Measurements from ENCODE around the gene ARID1A.
"Not testable (repeated sequence)": the region's sequence is repeated elsewhere in the genome, so short reads cannot be mapped to it uniquely, and the experiment has no call there.

Gene ARID1A

DNA sequence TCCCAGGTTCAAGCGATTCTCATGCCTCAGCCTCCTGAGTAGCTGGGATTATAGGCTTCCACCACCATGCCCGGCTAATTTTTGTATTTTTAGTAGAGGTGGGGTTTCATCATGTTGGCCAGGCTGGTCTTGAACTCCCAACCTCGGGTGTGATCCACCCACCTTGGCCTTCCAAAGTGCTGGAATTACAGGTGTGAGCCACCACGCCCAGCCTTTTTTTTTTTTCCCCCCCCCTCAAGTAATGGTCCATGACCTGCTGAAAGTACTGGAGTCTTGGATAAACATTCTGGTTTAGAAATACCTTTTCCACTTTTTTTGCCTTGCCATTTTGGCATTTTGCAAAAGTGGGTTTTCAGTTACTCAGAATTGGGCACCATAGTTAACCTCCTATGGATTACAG, 9.4 kb downstream of the ARID1A start:
- not testable (repeated sequence) for ATAC-seq, H3K9me3 Mint-ChIP-seq, H3K27ac Mint-ChIP-seq, H3K27me3 Mint-ChIP-seq, DNase-seq, H3K4me3 Mint-ChIP-seq
- Mint-ChIP-seq H3K36me3 (ENCODE audit: low read depth) (peaks cover 31% of the 10 kb centered on the region), H3K4me1 (peaks cover 38% of the 10 kb centered on the region)

DNA sequence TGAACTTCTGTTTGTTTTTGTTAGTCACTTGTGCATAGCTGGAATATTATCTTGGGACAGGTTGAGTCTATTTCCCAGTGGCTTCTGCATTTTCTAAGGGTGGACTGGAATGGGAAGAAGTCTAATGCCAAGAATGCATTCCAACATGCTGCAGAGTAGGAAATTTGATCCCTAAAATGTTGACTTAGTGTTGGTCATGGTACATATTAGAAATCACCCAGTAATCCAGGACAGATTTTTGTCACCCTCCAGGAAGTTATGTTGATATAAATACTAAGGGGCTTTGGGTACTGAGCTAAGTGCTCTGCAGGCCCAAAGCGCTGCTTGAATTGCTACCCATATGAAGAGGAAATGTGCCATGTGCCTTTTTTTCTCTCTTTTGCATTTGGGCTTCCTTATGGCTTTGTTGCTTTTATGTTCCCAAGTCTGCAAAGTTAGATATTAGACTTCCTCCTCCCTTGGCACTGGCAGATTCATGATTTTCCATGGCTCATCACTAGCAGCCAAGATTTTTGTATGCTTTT, 10.0 kb downstream of the ARID1A start:
- no peaks in the 10 kb centered on the region for H3K27me3 Mint-ChIP-seq
- DNase-seq (no peak), ATAC-seq (no peak)
- H3K36me3 Mint-ChIP-seq (ENCODE audit: low read depth): peaks cover 36% of the 10 kb centered on the region
- H3K4me3 Mint-ChIP-seq: peak overlapping the region; percentile 52
- no peaks in the 10 kb centered on the region for H3K9me3 Mint-ChIP-seq
- H3K4me1 Mint-ChIP-seq: peaks cover 43% of the 10 kb centered on the region
- H3K27ac Mint-ChIP-seq: peak overlapping the region; percentile 76

DNA sequence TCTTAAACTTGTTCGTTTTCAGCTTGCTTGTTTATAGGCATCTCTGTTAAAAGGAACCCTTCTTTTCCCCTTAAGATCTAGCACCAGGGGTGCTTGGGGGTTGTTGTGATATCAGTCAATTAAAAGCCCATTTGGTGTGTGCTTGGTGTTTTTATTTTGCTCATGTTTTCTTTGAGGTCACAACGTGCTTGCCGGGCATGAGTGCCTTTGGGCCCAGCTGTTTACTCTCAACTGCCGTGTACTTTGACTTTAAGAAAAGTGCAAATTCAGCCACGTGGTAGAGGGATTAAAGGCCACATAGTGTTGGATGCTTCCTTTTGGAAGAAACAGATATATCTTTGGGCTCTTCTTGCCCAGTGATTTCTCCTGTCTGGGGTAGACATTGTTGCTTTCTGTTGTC, 10.5 kb downstream of the ARID1A start:
- DNase-seq (no peak), ATAC-seq (no peak)
- peak overlapping the region; percentile 76 for H3K27ac Mint-ChIP-seq
- H3K27me3 Mint-ChIP-seq: no peaks in the 10 kb centered on the region
- H3K9me3 Mint-ChIP-seq: no peaks in the 10 kb centered on the region
- peak overlapping the region; percentile 52 for H3K4me3 Mint-ChIP-seq
- H3K4me1 Mint-ChIP-seq: peaks cover 43% of the 10 kb centered on the region
- H3K36me3 Mint-ChIP-seq (ENCODE audit: low read depth): peaks cover 36% of the 10 kb centered on the region

DNA sequence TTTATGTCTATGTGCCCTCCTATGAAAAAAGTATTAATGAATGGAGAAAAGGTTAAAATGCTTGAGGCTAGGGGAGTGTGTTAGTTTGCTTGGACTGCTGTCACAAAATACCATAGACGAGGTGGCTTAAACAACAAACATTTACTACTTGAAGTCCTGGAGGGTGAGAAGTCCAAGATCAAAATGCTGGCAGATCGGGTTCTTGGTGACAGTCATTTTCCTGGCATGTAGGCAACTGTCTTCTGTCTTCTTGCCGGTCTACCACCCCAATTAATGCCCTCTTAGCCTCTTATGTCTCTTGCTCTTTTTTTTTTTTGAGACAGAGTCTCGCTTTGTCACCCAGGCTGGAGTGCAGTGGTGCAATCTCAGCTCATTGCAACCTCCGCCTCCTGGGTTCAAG, 15.0 kb downstream of the ARID1A start:
- Mint-ChIP-seq H3K4me3 (no peak overlapping the region), H3K36me3 (ENCODE audit: low read depth) (peaks cover 56% of the 10 kb centered on the region), H3K27me3 (no peaks in the 10 kb centered on the region), H3K27ac (no peak overlapping the region), H3K4me1 (peaks cover 76% of the 10 kb centered on the region), H3K9me3 (no peaks in the 10 kb centered on the region)
- DNase-seq (no peak), ATAC-seq (no peak)

DNA sequence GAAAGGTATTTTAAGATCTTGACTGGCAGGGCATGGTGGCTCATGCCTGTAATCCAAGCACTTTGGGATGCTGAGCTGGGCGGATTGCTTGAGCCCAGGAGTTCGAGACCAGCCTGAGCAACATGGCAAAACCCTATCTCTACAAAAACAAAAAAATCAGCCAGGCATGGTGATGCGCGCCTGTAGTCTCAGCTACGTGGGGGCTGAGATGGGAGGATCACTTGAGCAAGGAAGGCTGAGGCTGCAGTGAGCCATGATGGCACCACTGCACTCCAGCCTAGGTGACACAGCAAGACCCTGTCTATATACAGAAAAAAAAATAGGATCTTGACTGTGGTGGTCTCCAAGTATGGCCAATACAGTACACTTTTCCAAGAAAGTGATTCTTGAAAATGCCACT, 16.0 kb downstream of the ARID1A start:
- Mint-ChIP-seq H3K27ac (no peak overlapping the region), H3K36me3 (ENCODE audit: low read depth) (peaks cover 54% of the 10 kb centered on the region), H3K4me1 (peaks cover 74% of the 10 kb centered on the region), H3K4me3 (no peak overlapping the region), H3K27me3 (no peaks in the 10 kb centered on the region), H3K9me3 (no peaks in the 10 kb centered on the region)
- DNase-seq (no peak), ATAC-seq (no peak)

DNA sequence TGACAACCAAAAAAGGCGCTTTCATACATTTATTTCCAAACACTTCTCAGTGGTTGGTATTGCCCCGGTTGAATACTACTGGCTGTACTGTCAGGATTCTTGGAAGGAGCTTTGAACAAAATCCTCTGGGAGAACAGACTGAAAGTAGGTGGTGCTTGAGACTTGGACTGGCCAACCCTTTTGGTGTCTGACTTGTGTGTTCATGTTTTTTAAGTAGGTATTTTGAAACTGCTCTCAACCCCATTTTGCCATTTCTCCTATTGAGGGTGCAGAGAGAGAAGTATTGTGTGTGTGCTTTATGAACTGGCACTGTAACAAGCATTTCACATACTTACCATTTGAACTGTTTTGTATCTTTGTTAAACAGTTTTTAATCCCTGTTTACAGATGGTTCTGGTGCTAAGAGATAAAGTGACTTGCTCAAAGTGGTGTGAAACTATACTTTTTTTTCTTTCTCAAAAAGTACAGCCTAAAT, 21.2 kb downstream of the ARID1A start:
- Mint-ChIP-seq H3K27me3 (no peaks in the 10 kb centered on the region), H3K4me3 (no peak overlapping the region), H3K9me3 (no peaks in the 10 kb centered on the region), H3K36me3 (ENCODE audit: low read depth) (peaks cover 60% of the 10 kb centered on the region), H3K27ac (peak overlapping the region; percentile 12), H3K4me1 (peaks cover 90% of the 10 kb centered on the region)
- ATAC-seq (no peak), DNase-seq (no peak)

DNA sequence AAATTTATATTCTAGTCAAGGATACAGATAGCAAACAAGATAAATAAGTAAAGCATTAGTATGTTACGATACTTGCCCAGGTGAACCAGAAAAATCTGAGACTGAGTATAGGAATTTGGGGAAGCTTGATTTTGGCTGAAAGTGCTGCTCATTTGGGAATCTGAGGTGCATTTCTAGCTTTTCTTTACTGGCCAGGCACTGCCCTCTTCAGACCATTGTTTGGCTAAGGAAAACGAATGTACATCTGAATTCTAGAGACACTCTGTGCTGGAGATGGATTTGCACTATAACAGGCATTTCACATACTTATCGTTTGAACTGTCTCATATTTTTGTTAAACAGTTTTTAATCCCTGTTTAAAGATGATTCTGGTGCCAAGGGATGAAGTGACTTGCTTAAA, 23.4 kb downstream of the ARID1A start:
- ATAC-seq: no peak
- Mint-ChIP-seq H3K4me3 (no peak overlapping the region), H3K4me1 (peaks cover 90% of the 10 kb centered on the region), H3K9me3 (no peaks in the 10 kb centered on the region), H3K27ac (no peak overlapping the region), H3K27me3 (no peaks in the 10 kb centered on the region), H3K36me3 (ENCODE audit: low read depth) (peaks cover 46% of the 10 kb centered on the region)
- no peak for DNase-seq

DNA sequence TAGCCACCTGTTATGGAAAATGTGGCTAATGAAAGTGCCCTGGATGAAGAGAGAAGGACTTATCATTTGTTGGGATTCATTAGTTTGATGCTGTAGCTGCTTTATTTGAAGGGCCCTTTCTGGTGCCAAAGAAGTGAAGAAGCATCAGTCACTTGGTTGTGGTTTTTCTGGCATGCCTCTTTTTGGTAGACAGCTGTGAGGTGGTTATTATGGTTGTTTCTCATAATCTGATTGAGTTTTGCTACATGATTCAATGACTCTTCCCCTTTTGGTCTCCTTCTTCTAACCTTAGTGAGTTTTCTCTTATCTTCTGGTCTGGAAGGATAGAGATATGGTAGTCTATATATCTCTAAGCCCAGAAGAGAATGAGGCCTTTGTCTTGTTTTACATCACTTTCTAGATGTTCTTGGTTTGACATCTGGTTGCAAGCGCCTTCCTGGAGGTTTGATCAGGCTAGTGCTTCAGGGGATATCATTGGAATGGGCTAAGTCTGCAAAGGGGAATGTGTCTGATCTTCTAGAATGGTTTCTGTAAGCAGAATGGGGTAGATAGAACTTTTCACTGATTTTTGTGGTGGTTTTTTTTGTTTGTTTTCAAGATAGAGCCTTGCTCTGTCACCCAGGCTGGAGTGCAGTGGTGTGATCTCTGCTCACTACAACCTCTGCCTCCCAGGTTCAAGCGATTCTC, 26.0 kb downstream of the ARID1A start:
- Mint-ChIP-seq H3K27me3 (no peaks in the 10 kb centered on the region), H3K27ac (peak overlapping the region; percentile 80), H3K36me3 (ENCODE audit: low read depth) (peaks cover 30% of the 10 kb centered on the region)

DNA sequence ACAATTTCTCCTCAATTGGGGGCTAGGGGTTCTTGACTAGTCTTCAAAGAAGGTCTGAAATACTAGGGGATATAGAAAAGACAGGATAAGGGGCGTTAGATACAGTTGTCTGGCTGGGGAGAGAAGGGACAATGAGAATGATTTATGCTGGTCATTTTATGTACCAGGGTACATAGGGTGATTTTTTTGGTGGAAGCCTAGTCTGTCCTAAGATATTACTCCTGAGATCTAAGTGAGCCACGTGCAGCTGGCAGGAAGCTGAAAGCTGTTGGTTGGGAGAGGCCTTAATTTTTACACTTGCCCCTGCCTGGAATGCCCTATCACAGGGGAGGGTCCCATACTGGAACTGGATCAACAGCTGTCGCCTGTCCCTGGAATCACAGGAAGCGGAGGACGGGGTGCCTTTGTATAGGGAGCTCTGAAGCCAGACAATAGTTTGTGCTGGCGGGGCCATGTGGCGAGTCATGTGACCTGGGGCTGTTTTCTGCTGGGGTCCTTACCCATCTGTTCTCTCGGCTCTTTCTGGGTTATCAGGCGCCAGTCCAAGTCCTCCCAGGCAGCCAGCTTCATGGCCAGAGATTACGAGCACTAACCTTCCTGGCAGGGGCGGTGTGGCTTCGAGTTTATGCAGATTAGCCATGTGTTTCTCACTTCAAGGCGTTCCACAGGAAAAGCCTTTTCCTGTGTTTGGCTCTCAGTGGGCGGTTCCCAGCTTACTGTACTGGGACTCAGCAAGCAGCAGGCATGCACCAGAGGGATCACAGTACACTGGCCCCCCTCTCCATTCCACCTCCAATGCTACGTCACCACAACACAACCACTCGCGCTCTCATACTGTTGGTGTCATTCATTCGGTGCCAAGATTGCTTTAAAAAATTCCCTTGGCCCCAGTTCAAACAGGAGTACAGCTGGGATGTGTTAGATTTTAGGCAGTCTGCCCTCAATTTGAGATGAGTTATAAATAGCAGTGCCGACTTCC, 27.5 kb downstream of the ARID1A start:
- Mint-ChIP-seq H3K27me3 (no peaks in the 10 kb centered on the region), H3K27ac (peak overlapping the region; percentile 72), H3K9me3 (no peaks in the 10 kb centered on the region), H3K4me3 (peak overlapping the region; percentile 10), H3K36me3 (ENCODE audit: low read depth) (peaks cover 21% of the 10 kb centered on the region), H3K4me1 (peaks cover 95% of the 10 kb centered on the region)
- peak; percentile 56 for ATAC-seq
- DNase-seq: peak; percentile 51

More for the DNA sequence above, 26.0 kb downstream of the ARID1A start:
- peak overlapping the region; percentile 9 for H3K4me3 Mint-ChIP-seq
- H3K4me1 Mint-ChIP-seq: peaks cover 94% of the 10 kb centered on the region
- H3K9me3 Mint-ChIP-seq: no peaks in the 10 kb centered on the region
- peak; percentile 70 for ATAC-seq
- no peak for DNase-seq

DNA sequence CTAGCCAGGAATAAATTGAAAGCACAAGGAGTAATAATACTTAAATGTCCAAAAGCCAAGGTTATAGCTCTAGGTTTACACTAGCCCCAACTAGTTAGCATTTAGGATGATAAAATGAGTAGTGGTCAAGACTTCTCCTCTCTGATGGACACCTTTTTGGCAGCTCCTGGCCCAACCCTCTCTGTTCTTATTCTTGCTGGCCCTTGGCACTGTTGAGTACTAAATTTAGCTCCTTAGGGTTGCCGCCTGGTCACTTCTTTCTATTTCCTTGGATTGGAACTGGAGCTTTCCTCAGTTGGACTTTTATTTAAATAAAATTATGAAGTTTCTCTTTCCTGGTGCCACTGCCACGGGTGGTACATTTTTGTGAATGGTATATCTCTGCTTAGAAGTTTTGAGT, 28.3 kb downstream of the ARID1A start:
- Mint-ChIP-seq H3K4me3 (peak overlapping the region; percentile 33), H3K27ac (peak overlapping the region; percentile 71)
- ATAC-seq: no peak

DNA sequence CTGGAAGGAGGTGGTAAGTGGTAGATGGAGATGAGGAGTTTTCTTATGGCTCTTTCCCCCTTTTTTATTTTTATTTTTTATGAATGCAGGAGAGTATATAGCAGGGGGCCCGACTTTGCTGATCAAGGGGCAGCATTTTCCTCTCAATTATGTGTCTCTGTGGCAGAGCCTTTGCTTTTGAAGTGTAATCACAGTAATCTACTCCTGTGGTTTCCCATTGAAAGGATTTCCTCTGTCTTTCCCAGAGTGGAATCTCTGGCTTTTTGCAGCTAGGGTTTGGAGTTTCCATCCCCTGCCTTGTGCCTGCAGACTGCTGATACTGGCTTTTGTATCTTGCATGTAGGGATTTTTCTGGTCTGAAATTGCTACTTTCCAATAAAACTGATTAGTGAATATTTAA, 29.1 kb downstream of the ARID1A start:
- Mint-ChIP-seq H3K9me3 (no peaks in the 10 kb centered on the region), H3K4me1 (peaks cover 100% of the 10 kb centered on the region), H3K27me3 (no peaks in the 10 kb centered on the region), H3K27ac (peak overlapping the region; percentile 71), H3K4me3 (no peak overlapping the region), H3K36me3 (ENCODE audit: low read depth) (peaks cover 18% of the 10 kb centered on the region)
- ATAC-seq (no peak), DNase-seq (no peak)

More for the DNA sequence above, 28.3 kb downstream of the ARID1A start:
- H3K27me3 Mint-ChIP-seq: no peaks in the 10 kb centered on the region
- H3K36me3 Mint-ChIP-seq (ENCODE audit: low read depth): peaks cover 17% of the 10 kb centered on the region
- peaks cover 95% of the 10 kb centered on the region for H3K4me1 Mint-ChIP-seq
- DNase-seq: no peak
- no peaks in the 10 kb centered on the region for H3K9me3 Mint-ChIP-seq

DNA sequence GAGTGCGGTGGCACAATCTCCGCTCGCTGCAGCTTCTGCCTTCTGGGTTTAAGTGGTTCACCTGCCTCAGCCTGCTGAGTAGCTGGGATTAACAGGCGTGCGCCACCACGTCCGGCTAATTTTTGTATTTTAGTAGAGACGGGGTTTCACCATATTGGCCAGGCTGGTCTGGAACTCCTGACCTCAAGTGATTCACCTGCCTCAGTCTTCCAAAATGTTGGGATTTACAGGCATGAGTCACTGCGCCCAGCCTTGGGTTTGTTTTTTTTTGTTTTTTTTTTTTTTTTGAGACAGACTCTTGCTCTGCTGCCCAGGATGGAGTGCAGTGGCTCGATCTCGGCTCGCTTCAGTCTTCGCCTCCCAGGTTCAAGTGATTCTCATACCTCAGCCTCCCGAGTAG, 30.1 kb downstream of the ARID1A start:
- not testable (repeated sequence) for DNase-seq, ATAC-seq, H3K9me3 Mint-ChIP-seq, H3K27me3 Mint-ChIP-seq, H3K4me3 Mint-ChIP-seq
- Mint-ChIP-seq H3K4me1 (peaks cover 97% of the 10 kb centered on the region), H3K27ac (peak overlapping the region; percentile 17), H3K36me3 (ENCODE audit: low read depth) (peaks cover 20% of the 10 kb centered on the region)

DNA sequence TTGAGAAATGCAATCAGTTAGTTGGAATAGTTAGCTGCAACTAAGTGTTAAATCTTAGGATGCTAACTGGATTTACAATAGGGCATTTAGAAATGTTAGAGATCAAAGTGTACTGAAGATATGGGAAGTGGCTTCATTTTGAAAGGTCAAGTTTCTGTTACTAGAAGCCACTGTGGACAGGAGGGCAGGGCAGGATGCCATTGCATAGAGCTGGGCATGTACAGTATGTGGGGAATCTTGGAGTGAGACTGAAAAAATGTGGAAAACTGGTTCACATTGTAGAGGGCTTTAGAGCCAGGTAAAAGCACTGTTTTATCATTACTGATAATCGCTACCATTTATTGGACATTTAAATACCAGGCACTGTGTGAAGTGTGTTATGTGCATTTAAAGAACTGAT, 31.0 kb downstream of the ARID1A start:
- no peak for DNase-seq
- H3K27me3 Mint-ChIP-seq: no peaks in the 10 kb centered on the region
- no peak overlapping the region for H3K4me3 Mint-ChIP-seq
- H3K4me1 Mint-ChIP-seq: peaks cover 95% of the 10 kb centered on the region
- peak overlapping the region; percentile 31 for H3K27ac Mint-ChIP-seq
- H3K9me3 Mint-ChIP-seq: no peaks in the 10 kb centered on the region
- peaks cover 23% of the 10 kb centered on the region for H3K36me3 Mint-ChIP-seq (ENCODE audit: low read depth)
- no peak for ATAC-seq

DNA sequence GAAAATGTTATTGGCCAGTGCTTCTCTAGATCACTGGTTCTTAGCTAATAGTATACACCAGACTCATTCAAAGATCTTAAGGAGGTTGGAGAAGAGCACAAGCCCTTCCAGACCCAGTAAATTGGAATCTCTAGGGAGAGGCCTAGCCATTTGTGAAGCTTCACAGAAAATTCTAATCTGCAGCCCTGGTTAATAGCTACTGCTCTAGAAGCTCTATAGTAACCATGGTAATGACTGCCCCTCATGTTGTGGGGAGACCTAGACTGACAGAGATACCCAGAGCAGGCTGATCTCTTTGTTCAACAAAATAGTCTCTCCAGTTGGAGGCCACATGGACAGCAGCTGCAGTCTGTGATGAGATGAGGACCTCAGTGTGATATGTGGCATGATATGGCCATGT, 31.7 kb downstream of the ARID1A start:
- Mint-ChIP-seq H3K9me3 (no peaks in the 10 kb centered on the region), H3K4me3 (no peak overlapping the region), H3K36me3 (ENCODE audit: low read depth) (peaks cover 27% of the 10 kb centered on the region), H3K4me1 (peaks cover 95% of the 10 kb centered on the region), H3K27me3 (no peaks in the 10 kb centered on the region), H3K27ac (peak overlapping the region; percentile 21)
- no peak for DNase-seq
- no peak for ATAC-seq
